CD4-positive, alpha-beta T cell treated with Interleukin-17A for 1 hour (primary cell): ENCODE results near the gene CRIP2.

ENCODE experiments used
- DNase-seq: peaks from one replicate; pipeline ENCODE4 v3.0.0-alpha.2; 2020

CRIP2 gene

DNA sequence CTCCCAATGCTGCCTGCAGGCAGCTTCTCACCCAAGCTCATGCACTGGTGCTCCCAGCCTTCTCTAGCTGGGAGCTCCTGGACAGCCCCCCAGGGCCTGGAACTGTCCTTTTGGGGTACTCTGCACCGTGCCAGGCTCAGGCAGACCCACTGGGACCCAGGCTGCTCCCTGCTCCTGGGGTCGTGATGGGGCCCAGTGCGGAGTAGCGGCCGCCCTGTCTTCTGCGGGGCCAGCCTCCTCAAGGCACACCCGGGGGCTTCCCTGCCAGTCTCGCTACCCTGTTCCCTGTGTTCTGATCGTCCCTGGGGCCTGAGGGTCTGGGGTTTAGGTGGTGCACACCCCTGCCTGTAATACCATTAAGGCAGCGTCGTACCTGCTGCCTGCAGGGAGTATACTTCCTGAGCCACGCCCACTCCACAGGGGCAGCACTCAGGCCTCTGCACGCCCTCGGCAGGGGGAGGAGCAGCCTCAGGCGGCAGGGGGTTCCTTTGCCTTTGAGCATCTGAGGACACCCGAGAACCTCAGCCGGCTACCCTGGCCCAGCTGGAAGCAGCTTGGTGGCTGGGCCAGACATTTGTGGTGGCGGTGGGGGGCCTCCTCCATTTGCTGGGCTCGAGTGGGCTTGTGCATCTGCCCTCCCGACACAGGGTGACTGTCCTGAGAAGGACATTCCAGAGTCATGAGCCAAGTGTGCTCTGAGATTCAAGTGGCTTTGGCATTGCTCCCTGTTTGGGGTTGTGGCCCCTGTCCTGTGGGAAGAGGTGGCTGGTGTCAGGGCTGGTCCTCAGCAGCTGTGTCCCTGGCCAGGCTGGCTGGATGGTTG is 9.2 kb upstream of the CRIP2 start:
- DNase-seq: no peak

DNA sequence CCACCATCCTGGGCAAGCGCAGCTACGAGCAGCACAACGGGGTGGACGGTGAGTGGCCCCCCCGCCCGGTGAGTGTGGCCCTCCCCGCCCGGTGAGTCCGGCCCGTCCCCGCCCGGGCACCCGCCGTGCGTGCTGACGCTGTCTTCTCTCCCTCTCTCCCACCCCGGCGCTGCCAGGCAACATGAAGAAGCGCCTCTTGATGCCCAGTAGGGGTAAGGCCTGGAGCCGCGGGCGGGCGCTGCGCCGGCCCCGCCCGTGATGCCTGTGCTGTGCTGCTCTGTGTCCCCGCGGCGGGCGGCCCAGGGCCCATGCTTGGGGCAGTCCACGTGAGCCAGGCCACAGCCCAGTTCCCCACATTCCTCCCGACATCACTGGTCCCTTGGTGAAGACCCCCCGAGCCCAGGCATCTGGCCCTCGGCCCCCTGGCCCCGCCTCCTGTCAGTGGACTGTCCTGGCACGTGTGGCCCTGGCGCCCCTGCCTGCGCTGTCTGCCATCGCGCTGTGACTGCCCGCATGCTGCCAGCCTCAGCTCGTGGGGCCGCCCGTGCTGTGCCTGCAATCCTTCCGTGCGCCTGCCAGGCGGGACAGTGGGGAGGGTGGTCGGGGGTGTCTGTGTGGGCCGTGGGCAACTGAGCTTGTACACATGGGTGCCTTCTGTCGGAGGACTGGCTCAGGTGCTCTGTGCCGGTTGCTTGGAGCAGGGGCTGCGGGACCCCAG is 7.9 kb upstream of the CRIP2 start:
- DNase-seq: no peak

DNA sequence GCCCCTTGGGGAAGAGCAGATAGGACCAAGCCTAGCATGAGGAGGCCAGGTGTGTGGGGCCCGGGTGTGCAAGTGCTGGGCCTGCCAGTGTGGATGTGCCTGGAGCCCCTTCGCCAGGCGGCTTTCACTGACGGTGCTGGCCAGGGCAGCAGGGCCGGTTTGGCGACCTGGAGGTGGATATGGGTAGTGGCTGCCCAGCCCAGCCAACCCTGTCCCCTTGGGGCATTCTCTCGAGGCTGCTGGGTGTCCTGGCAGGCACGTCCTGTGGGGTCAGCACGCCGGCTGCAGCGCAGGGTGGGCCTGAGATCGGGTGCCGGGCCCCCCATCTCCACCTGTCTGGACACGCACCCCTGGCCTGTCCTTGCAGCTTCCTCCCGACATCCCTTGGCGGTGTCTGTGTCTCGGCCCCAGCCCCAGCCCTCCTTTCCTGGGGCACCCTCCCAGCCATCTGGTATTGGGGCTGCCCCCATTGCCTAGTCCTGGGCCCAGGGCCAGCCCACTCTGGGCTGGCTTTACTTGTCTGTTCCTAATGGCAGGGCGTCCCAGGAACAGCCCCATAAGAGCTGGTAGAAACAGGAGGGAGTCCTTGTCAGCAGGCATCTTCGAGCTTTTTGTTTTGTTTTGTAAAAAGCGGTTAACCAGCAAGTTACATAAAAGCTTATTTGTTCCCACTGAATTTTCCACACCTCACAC is 7.2 kb upstream of the CRIP2 start:
- DNase-seq: no peak

DNA sequence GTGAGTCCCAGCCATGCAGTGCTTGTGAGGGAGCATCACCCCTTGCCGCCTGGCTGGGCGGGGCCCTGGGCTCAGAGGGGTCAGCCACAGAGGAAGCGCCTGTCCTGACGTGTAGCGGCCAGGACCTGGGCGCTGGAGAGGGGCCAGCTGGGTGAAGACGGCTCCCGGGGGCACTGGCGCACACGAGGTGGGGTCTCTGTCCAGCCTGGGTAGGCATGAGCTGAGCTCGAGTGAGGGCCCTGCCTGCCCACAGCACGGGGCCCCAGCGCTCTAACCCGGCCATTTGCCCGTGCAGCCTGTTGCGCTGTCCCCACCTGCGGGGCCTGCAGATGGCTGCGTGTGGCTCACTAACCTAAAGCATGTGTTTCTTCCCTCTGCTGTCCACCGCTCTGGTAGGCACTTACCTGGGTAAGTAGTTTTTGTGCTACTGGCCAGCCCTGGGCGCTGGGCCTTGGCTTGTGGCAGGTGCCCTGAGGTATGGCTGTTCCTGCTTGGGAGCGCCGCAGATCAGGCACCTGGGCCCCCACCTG is 6.6 kb upstream of the CRIP2 start:
- DNase-seq: no peak

DNA sequence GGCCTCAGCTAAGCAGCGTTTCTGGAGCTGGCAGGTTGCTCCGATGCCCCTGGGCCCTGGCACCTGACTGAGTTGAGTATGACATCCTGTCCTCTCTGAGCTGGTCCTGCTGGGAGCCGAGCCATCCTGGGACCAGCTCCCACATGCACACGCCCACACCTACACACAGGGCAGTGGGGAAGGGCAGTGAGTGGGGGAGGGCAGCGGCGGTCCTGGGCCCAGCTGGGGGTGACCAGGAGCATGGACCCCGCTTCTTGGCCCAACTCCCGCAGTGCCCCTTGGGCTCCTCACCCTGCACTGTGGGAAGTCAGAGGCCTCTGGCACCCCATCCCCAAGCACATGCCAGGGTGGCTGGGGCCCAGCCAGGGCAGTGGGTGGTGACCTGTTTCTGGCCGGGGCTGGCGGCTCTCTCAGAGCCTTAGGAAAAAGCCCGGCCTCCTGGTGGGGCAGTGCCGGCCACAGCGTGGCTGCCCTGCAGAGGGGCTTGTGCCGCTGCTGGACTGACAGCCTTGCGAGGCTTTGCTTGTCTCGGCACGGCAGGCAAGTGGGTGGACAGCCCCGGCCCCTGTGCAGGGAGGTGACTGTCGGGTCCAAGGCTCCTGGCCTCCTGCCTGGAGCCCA is 5.9 kb upstream of the CRIP2 start:
- no peak for DNase-seq

DNA sequence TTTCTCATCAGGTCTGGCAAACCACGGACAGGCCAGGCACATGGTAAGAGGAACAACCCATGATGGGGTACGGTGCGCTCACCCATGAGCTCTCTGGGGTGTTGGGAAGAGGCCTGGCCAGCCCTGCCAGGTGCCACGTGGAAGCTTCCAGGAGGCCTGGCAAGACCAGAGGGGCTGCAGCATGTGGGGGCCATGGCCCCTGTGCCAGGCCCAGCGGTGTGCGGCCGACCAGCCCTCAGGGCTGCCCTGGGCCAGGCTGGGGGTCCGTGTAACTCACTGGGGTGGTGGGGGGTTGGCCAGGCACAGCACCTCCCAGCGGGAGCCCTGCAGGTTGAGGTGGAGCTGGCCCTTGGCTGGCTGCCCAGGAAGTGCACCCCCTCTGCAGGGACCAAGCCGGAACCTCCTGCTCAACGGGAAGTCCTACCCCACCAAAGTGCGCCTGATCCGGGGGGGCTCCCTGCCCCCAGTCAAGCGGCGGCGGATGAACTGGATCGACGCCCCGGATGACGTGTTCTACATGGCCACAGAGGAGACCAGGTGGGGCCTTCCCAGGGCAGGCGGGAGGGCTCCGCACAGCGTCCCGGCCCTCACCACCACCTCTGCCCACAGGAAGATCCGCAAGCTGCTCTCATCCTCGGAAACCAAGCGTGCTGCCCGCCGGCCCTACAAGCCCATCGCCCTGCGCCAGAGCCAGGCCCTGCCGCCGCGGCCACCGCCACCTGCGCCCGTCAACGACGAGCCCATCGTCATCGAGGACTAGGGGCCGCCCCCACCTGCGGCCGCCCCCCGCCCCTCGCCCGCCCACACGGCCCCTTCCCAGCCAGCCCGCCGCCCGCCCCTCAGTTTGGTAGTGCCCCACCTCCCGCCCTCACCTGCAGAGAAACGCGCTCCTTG is 4.9 kb upstream of the CRIP2 start:
- no peak for DNase-seq

DNA sequence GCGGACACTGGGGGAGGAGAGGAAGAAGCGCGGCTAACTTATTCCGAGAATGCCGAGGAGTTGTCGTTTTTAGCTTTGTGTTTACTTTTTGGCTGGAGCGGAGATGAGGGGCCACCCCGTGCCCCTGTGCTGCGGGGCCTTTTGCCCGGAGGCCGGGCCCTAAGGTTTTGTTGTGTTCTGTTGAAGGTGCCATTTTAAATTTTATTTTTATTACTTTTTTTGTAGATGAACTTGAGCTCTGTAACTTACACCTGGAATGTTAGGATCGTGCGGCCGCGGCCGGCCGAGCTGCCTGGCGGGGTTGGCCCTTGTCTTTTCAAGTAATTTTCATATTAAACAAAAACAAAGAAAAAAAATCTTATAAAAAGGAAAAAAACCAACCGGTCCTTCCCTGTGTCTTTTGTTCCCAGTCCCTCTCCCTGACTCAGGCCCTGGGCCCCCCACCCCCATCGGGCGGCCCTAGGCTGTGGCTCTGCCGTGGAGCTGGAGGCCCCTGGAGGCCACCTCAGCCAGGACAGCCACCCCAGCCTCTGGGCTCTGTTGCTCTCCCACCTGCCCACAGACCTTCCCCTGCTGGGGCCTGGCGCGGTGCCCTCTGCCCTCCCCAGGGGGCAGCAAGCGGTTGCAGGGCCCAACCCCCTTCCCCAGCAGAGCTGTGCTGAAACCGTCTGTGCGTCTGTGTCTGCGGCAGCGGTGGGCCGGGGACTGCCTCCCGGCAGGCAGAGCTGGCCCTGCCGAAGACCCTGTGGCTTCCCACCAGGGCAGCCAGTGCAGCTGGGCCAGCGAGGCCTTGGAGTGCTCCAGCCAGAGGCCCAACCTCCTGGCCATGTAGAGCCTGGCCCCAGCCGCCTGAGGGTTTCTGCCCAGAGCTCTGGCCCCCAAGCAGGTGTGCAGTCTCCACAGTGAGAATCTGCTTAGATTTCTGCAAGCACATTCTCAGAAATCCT is 4.0 kb upstream of the CRIP2 start:
- DNase-seq: no peak

DNA sequence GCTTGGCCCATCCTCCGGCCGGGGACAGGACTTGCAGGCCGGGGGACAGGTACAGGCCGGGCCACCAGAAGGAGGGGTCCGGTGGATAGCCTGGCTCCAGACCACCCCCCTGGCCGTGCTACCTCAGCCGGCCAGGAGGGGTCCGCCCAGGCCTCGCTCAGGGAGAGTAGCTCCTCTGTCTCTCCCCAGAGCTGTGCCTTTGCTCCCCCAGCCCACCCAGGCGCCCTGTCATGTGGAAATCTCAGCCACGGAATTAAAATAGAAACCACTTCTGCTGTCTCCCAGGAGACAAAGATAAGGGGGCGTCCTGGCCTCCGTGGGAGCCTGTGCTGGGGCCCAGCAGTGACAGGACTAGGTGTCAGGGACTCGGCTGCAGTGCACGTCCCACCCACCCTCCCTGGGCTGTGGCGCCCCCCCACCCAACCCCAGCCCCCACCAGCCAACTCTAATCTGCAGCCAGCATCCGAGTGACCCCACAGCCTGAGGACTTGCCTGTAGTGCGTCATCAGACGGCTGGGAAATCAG is 3.3 kb upstream of the CRIP2 start:
- no peak for DNase-seq

DNA sequence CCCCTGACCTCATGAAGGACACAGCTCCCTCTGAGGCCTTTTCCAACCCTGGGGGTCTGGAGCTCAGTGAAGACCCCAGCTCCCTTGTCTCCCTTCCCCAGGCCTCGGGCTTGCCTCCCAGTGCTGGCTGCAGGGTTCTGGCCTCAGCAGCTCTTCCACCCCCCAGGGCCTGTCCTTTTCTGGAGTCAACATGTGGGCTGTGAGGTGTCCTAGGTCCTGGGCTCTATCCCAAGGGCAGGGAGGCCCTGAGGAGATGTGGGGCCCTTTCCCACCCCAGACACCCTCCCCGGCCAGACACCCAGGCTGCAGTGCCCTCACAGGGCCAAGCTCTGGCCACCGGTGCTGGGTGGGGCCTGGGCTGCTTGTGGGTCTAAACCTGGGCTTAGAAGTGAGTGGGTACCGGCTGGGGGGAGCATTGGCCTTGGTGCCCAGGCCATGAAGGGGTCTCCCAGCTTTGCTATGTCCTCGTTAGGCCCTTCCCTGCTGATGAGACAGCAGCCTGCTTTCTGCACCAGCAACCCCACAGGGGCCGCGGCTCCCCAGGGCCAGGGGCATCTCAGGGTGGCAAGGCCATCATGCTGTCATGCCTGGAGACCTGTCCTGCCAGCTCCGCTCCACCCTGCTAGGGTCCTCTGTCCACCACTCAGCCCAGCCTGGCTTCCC is 2.7 kb upstream of the CRIP2 start:
- no peak for DNase-seq

DNA sequence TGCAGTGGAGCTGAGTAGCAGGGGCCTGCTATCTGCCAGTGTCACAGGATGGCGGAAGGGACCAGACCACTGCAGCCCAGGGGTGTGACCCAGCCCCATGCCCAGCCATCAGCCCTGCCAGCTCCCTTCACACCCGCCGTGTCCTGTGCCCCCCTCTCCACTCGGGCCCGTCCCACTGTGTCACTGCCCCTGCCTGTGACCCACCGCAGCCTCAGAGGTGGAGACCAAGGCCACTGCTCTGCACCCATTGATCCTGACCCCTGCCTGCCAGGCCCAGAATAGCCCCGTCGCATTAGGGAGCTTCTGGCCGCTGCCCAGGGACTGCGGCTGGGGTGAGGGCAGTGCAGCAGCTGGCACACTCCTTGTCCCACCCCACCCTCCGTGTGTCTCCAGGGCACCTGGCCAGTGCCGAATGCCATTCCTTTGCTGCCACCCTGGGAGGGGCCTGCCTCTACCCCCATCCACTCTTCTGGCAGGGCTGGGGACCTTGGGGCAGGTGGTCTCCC is 2.1 kb upstream of the CRIP2 start:
- DNase-seq: no peak

DNA sequence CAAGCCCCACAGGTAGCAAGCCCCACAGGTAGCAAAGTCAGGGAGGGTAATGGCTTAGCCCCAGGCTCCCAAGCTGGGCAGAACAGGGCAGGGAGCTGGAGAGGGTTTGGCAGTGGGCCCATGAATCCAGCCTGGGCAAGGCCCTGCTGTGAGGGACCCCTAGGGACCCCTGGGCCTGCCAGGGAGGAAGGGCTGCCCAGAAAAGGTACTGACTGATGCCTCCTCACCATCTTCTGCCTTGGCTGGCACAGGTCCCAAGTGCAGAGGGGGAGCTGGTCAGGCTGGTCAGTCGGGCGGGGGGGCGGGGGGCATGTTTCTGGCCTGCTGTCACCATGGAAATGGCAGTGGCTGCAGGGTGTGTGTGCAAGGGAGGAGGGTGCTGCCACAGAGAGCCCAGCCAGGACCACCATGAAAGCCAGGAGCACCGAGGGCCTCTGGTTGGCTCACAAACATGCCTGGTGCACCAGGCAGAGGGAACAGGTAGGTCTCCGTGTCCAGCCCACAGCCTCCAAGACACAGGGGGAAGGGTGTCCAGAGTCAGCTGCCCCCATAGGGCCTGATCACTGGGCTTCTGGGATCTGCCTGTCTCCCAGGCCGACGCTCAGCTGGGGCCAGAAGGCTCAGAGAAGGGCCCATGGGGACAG is 1.5 kb upstream of the CRIP2 start:
- no peak for DNase-seq

DNA sequence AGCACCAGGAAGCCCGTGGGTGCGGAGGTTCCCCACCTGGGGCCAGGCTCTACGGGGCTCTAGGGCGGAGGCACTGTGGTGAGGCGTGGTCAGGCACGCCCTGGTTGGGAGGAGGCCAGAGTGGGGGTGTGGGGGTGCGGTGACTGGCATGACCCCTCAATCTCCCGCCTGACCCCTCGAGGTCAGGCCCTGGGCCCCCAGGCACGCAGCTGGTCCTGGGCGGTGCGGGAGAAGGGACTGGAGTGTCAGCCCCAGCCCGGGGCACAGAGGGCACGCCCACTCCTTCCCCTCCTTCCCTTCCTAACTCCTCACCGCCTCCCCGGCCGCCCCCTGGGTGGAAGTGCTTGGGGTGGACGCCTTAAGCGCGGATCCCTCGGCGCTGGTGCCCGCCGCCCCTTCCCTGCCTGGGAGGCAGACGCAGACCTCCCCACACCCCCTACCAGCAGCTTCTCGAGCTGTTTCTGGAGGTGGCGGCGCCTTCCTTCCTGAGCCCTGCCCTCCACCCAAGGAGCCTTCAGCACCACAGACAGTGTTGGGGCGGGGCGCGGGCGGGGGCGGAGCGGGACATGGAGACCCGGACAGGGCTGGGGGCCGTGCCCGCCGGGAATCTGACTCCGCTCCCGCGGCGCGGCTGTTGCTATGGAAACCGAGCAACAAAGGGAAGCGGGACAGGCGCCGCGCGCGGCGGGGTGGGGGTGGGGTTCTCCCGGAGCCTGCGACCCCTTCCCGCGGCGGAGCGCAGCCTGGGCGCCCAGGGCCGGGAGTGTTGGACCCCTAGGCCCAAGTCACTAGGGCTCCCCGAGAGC is 741 bp upstream of the CRIP2 start:
- peak; percentile 85 for DNase-seq

DNA sequence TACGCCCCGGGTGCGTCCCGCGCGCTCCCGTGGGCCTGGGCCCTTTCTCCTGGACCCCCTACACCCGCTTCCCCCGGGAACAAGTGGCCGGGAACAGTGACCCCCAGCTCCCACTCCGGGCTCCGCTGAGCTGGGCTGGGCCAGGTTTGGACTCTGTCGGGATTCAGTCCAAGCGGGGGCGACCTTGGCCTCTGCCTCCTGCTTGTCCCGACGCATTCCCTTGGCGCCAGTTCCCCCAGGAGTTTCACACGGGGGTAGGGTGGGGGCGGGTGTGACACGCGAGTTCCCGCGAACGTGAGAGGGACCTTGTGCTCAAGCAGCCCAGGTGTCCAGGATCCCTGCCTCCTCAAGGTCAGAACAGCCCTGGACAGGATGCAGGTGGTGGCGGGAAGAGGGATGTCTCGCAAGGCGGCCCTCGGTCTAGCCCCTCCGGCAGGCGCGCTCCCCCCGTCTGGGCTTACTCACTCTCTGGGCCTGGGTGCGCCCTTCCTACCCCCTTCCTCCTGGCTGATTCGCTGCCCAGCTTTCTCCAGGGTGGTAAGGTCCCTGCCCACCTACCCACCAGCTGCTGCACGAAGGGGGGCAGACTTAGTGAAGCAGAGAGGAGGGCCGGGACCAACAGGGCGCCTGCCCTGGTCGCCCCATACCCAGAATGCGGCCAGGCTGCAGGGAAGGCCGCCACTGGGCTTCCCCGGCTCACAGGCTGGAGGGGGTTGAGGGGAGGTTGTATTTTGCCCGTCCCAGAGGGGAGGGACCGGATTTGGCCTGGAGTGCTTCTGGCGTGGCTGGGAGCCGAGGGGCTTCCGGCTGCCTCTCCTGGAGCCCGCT is 862 bp downstream of the CRIP2 start:
- DNase-seq: peak; percentile 5

DNA sequence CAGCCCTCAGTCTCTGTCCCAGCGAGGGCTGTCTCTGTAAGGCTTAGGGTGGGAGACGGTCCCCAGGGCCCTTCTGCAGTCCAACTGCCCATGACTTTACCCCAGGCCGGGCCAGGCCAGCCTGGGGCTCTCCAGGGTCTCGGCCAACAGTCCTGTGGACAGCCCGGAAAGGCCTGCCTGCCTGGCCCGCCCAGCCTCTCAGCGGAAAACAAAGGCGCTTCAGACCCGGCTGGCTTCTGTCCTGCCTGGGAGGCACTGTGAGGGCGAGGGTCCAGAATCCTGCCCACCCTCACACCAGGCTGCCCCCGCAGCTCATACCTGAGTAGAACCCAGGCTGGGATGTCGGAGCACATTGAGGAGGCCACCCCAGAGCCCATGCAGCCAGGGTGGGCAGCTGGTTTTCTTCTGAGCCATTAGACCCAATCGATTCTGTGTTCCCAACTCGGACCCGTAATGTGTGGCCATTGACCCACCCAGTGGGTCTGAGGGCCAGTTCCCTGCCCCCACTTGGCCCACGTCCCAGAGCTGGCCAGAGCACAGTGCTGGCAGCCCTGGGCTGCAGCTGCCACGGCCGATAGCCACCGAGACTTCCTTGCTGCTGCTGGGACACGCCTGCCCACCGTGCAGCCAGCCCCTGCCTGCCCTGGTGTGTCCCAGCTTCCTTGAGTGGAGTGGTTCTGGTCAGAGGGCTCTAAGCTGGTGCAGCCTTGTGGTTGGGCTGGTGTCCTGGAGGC is 1.6 kb downstream of the CRIP2 start:
- no peak for DNase-seq

DNA sequence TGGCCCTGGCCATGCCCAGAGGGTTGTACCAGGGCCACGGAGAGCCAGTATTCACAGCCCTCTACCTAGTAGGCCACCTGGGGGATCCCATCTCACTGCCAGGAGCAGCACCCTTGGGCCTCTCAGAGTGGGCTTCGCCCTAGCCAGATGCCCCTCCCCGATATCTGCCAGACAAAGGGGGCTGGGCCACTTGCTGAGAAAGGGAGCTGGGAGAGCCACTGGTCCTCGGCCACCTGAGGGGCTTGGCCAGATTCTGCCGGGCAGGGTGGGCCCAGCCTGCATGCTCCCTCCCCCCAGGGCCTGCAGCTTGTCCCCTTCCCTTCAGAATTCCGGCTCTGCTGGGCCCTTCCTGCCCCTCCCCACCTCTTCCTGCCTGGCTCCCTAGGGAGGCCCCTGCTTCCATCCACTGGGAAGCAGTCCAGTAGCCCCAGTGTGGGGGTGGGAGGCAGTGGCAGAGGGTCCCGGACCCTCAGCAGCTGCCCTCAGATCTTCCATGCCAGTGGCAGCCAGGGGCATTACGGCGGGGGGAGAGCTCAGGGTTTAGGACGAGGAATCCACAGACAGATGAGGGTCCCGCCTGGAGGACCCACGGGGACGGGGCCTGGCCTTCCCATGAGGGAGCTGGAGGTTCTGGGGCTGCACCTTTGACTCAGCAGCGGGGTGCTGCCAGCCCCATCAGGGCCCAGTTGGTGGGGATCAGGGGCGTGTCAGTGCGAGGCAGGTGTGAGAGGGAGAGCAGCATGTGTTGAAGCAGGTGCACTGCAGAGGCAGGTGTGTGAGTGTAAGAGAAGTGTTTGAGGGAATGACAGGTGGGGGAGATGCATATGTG is 2.4 kb downstream of the CRIP2 start:
- no peak for DNase-seq
